ENCODE data around the gene CD4.
A peak's percentile ranks its signal among the peaks of the same experiment; 100 is the strongest.

Gene CD4

DNA sequence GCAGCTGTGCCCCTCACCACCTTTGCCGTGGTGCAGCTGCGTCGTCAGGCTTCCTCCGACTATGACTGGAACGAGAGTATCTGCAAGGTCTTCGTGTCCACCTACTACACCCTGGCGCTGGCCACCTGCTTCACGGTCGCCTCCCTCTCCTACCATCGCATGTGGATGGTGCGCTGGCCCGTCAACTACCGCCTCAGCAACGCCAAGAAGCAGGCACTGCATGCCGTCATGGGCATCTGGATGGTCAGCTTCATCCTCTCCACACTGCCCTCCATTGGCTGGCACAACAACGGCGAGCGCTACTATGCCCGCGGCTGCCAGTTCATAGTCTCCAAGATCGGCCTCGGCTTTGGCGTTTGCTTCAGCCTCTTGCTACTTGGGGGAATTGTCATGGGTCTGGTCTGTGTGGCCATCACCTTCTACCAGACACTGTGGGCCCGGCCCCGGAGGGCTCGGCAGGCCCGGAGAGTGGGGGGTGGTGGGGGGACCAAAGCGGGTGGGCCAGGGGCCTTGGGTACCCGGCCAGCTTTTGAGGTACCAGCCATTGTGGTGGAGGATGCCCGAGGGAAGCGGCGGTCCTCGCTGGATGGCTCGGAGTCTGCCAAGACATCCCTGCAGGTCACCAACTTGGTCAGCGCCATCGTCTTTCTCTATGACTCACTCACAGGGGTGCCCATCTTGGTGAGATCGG, 34.9 kb downstream of the CD4 start:
- Histone ChIP-seq H3K36me3 (ENCODE audit: control insufficient read depth, insufficient read depth, low read length) (no peaks in the 10 kb centered on the region), H3K9ac (ENCODE audit: low read length) (no peak overlapping the region), H3K27me3 (ENCODE audit: control insufficient read depth, insufficient read depth, low read length) (peaks cover 88% of the 10 kb centered on the region), H3K4me3 (ENCODE audit: low read length) (no peak overlapping the region), H3K9me3 (ENCODE audit: control insufficient read depth, low read length) (no peaks in the 10 kb centered on the region), H3K4me1 (ENCODE audit: control insufficient read depth, insufficient read depth, low read length) (peaks cover 9% of the 10 kb centered on the region)

GRCh38 chr12:6824901-6825381, 35.6 kb downstream of the CD4 start:
- Histone ChIP-seq H3K9ac (ENCODE audit: low read length) (no peak overlapping the region), H3K4me3 (ENCODE audit: low read length) (no peak overlapping the region), H3K4me1 (ENCODE audit: control insufficient read depth, insufficient read depth, low read length) (peaks cover 16% of the 10 kb centered on the region), H3K9me3 (ENCODE audit: control insufficient read depth, low read length) (no peaks in the 10 kb centered on the region), H3K27me3 (ENCODE audit: control insufficient read depth, insufficient read depth, low read length) (peaks cover 89% of the 10 kb centered on the region), H3K36me3 (ENCODE audit: control insufficient read depth, insufficient read depth, low read length) (no peaks in the 10 kb centered on the region)

- peaks cover 89% of the 10 kb centered on the region for H3K27me3 ChIP-seq (ENCODE audit: control insufficient read depth, insufficient read depth, low read length)
These were observed 36.2 kb downstream of the CD4 start for GRCh38 chr12:6825398-6826124.

DNA sequence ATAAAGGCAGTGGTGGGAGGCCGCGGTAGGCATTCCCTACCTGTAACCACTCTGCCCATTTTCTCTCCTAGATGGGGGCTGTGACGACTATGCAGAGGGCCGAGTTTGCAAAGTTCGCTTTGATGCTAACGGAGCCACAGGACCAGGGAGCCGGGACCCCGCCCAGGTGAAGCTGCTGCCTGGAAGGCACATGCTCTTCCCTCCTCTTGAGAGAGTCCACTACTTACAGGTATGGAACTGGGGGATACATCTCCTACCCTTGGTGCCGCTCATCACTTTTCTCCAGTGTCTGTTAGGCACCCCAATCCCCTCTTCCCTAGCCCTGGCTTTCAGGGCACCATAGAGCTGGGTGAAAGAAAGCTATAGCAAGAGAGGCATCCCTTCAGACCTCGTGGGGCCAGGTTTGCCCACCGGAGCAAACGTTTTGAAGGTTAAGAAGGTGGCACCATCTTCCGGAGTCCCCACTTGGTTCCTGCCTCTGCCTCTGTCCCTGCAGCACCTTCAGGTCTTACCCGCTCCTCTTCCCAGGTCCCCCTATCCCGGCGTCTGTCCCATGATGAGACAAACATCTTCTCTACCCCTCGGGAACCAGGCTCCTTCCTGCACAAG, 36.9 kb downstream of the CD4 start:
- Histone ChIP-seq H3K4me1 (ENCODE audit: control insufficient read depth, insufficient read depth, low read length) (peaks cover 17% of the 10 kb centered on the region), H3K27me3 (ENCODE audit: control insufficient read depth, insufficient read depth, low read length) (peaks cover 87% of the 10 kb centered on the region), H3K9ac (ENCODE audit: low read length) (no peak overlapping the region), H3K4me3 (ENCODE audit: low read length) (no peak overlapping the region), H3K36me3 (ENCODE audit: control insufficient read depth, insufficient read depth, low read length) (no peaks in the 10 kb centered on the region), H3K9me3 (ENCODE audit: control insufficient read depth, low read length) (no peaks in the 10 kb centered on the region)

More at GRCh38 chr12:6825398-6826124, 36.2 kb downstream of the CD4 start:
- H3K9me3 ChIP-seq (ENCODE audit: control insufficient read depth, low read length) = no peaks in the 10 kb centered on the region
- H3K4me1 ChIP-seq (ENCODE audit: control insufficient read depth, insufficient read depth, low read length) = peaks cover 17% of the 10 kb centered on the region
- no peak overlapping the region for H3K9ac ChIP-seq (ENCODE audit: low read length)
- no peak overlapping the region for H3K4me3 ChIP-seq (ENCODE audit: low read length)
- H3K36me3 ChIP-seq (ENCODE audit: control insufficient read depth, insufficient read depth, low read length) = no peaks in the 10 kb centered on the region

- H3K9me3 ChIP-seq (ENCODE audit: control insufficient read depth, low read length) = no peaks in the 10 kb centered on the region
- no peak overlapping the region for H3K9ac ChIP-seq (ENCODE audit: low read length)
- H3K27me3 ChIP-seq (ENCODE audit: control insufficient read depth, insufficient read depth, low read length) = peaks cover 85% of the 10 kb centered on the region
- peaks cover 17% of the 10 kb centered on the region for H3K4me1 ChIP-seq (ENCODE audit: control insufficient read depth, insufficient read depth, low read length)
- H3K4me3 ChIP-seq (ENCODE audit: low read length) = no peak overlapping the region
- no peaks in the 10 kb centered on the region for H3K36me3 ChIP-seq (ENCODE audit: control insufficient read depth, insufficient read depth, low read length)
These were observed 37.6 kb downstream of the CD4 start for GRCh38 chr12:6826734-6827436.

DNA sequence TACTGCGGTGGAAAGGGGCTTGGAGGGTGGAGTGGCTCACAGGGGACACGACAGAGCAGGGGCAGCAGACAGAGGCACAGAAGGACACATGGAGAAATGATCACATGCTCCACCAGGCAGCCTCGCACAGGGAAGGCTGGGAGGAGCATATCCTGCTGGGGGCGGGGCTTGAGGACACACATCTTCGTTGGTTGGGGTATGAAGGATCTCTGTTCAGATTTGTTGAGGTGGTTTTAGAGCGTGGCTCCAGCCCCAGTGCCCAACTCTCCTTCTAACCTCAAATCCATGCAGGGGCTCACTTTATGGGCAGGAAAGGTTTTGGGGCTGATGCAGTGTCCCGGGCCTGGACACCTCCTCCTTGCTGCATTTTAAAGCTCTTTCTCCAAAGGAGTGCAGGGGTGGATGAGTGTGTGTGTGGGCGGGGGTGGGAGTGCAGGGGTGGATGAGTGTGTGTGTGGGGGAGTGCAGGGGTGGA, 38.1 kb downstream of the CD4 start:
- Histone ChIP-seq H3K9me3 (ENCODE audit: control insufficient read depth, low read length) (no peaks in the 10 kb centered on the region), H3K4me3 (ENCODE audit: low read length) (no peak overlapping the region), H3K4me1 (ENCODE audit: control insufficient read depth, insufficient read depth, low read length) (peaks cover 17% of the 10 kb centered on the region), H3K9ac (ENCODE audit: low read length) (no peak overlapping the region), H3K27me3 (ENCODE audit: control insufficient read depth, insufficient read depth, low read length) (peaks cover 79% of the 10 kb centered on the region), H3K36me3 (ENCODE audit: control insufficient read depth, insufficient read depth, low read length) (no peaks in the 10 kb centered on the region)

DNA sequence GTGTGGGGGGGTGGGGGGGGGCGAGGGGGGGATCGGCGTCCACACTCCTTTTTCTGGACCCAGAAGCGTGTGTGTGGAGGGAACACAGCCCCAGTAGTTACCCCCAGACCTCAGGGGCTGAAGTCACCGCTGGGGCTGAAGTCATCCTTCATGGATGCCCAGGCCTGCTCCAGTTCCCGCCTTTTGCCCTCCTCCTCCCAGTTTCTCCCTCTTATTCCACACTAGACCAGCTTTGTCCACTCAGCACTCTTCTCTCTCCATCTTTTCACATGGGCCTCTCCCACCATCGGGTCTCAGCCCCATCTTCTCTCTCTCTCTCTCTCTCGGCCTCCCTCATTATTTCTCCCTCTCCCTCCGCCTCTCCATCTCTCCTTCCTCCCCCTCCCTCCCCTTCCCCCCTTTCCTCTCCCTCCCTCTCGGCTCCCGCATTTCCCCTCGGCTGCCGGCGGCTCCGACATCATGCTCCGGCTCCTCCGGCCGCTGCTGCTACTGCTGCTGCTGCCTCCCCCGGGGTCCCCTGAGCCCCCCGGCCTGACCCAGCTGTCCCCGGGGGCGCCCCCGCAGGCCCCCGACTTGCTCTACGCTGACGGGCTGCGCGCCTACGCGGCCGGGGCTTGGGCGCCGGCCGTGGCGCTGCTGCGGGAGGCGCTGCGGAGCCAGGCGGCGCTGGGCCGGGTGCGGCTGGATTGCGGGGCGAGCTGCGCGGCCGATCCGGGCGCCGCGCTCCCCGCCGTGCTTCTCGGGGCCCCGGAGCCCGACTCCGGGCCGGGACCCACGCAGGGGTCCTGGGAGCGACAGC, 38.9 kb downstream of the CD4 start, which contains the start of gene P3H3:
Gene P3H3 (plus strand): TSS at position 426 of the 799 bp plus-strand sequence. CDS start 34 bp downstream, at position 460.
- H3K4me3 ChIP-seq (ENCODE audit: low read length) = peak within 1 kb of the TSS; percentile 50
- H3K9ac ChIP-seq (ENCODE audit: low read length) = peak within 1 kb of the TSS; percentile 73
- H3K9me3 ChIP-seq (ENCODE audit: control insufficient read depth, low read length) = no peaks in the 10 kb centered on the region
- peaks cover 74% of the 10 kb centered on the region for H3K27me3 ChIP-seq (ENCODE audit: control insufficient read depth, insufficient read depth, low read length)
- H3K4me1 ChIP-seq (ENCODE audit: control insufficient read depth, insufficient read depth, low read length) = peaks cover 17% of the 10 kb centered on the region
- H3K36me3 ChIP-seq (ENCODE audit: control insufficient read depth, insufficient read depth, low read length) = no peaks in the 10 kb centered on the region

DNA sequence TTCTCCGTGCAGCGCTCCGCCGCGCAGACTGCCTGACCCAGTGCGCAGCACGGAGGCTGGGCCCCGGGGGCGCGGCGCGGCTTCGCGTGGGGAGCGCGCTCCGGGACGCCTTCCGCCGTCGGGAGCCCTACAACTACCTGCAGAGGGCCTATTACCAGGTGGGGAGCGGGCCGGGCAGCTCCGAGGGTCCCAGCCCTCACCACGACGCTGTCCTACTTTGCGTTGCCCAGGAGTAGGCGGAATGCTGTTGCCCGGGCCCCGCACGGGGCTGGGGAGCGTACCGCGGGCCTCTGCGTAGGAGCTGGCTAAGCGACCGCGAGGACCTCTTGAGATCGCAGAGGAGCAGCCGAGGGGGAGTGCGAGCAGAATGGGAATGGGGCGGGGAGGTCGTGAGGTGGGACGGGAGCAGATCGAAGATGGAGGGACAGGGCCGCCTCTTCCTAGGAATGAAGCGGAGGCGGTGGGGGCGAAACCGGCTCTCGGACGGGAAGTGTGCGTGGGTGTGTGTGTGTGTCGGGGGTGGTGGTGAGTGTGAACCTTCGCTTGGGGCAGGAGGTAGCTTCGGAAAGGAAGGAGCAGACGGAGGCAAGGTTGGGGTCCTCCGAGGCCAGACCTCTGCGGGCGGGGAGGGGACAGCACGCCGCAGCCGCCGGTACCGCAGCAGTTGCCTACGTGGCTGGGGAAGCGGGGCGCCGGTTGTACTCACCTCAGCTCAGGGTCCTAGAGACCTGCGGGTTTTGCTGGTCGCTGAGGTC, 39.6 kb downstream of the CD4 start:
- peaks cover 66% of the 10 kb centered on the region for H3K27me3 ChIP-seq (ENCODE audit: control insufficient read depth, insufficient read depth, low read length)
- H3K36me3 ChIP-seq (ENCODE audit: control insufficient read depth, insufficient read depth, low read length) = no peaks in the 10 kb centered on the region
- H3K4me1 ChIP-seq (ENCODE audit: control insufficient read depth, insufficient read depth, low read length) = peaks cover 17% of the 10 kb centered on the region
- peak overlapping the region; percentile 73 for H3K9ac ChIP-seq (ENCODE audit: low read length)
- no peaks in the 10 kb centered on the region for H3K9me3 ChIP-seq (ENCODE audit: control insufficient read depth, low read length)
- peak overlapping the region; percentile 50 for H3K4me3 ChIP-seq (ENCODE audit: low read length)

GRCh38 chr12:6829536-6830220, 40.4 kb downstream of the CD4 start:
- H3K9ac ChIP-seq (ENCODE audit: low read length) = peak overlapping the region; percentile 73
- H3K4me3 ChIP-seq (ENCODE audit: low read length) = no peak overlapping the region
- H3K36me3 ChIP-seq (ENCODE audit: control insufficient read depth, insufficient read depth, low read length) = no peaks in the 10 kb centered on the region
- peaks cover 17% of the 10 kb centered on the region for H3K4me1 ChIP-seq (ENCODE audit: control insufficient read depth, insufficient read depth, low read length)
- H3K9me3 ChIP-seq (ENCODE audit: control insufficient read depth, low read length) = no peaks in the 10 kb centered on the region
- H3K27me3 ChIP-seq (ENCODE audit: control insufficient read depth, insufficient read depth, low read length) = peaks cover 59% of the 10 kb centered on the region

- peaks cover 51% of the 10 kb centered on the region for H3K27me3 ChIP-seq (ENCODE audit: control insufficient read depth, insufficient read depth, low read length)
- H3K9ac ChIP-seq (ENCODE audit: low read length) = no peak overlapping the region
- H3K4me1 ChIP-seq (ENCODE audit: control insufficient read depth, insufficient read depth, low read length) = peaks cover 17% of the 10 kb centered on the region
- no peaks in the 10 kb centered on the region for H3K9me3 ChIP-seq (ENCODE audit: control insufficient read depth, low read length)
- H3K36me3 ChIP-seq (ENCODE audit: control insufficient read depth, insufficient read depth, low read length) = no peaks in the 10 kb centered on the region
- H3K4me3 ChIP-seq (ENCODE audit: low read length) = no peak overlapping the region
These were observed 41.1 kb downstream of the CD4 start for GRCh38 chr12:6830286-6830890.
